NCI-H226 (cell line): ENCODE data around the gene RGS4.
A peak's percentile ranks its signal among the peaks of the same experiment; 100 is the strongest.

Experiments used
- DNase-seq: peaks from one replicate; pipeline ENCODE4 v3.0.0-alpha.2; 2015

RGS4 gene

GRCh38 chr1:163069142-163069541 lies at the start of gene RGS4:
TSS of gene RGS4 (plus strand) at chr1:163069361. CDS start at chr1:163069485, 124 bp downstream.
- DNase-seq: peak; percentile 95

- no peak for DNase-seq
Measured at GRCh38 chr1:163022129-163022528, 47.0 kb upstream of the RGS4 start.

- no peak for DNase-seq
Measured at GRCh38 chr1:163027610-163028009, 41.6 kb upstream of the RGS4 start.

- no peak for DNase-seq
Measured at GRCh38 chr1:163029901-163030300, 39.3 kb upstream of the RGS4 start.

DNA sequence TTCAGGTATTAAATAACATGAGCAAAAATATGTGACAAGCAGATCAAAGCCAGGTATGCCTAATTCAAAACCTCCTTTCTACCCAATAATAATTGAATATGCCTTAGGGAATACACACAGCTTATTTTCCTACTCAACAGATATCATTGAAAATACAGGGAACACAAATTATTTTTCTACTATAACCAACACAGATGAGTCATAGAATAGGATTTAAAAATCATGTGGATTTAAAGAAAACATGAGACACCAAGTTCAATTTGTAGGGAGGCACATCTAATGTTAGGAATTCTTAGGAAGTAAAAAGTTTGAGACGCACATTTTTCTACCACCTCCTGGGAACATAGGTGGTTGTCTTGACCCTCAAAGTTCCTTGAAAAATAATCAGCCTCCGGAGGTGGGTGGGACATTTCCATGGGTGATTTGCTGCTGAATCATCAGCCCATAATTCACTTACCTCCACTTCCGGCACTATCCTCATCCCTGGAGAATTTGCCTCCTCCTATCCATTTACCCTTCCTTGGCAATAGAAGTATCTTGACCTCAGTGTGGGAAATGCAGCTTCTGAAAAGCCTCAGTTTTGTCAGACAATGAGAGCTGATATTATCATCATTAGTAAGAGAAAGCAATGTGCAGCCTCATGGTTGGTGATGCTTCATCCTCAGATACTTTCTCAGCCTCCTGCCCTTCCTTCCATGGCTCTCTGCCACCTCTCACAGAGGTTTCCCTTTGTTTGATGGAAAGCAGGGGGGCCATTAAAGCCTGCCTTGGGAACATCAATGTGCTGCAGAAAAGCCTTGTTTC lies 33.5 kb upstream of the RGS4 start:
- DNase-seq: peak; percentile 99

- peak; percentile 87 for DNase-seq
Measured at GRCh38 chr1:163036671-163037070, 32.5 kb upstream of the RGS4 start.

DNA sequence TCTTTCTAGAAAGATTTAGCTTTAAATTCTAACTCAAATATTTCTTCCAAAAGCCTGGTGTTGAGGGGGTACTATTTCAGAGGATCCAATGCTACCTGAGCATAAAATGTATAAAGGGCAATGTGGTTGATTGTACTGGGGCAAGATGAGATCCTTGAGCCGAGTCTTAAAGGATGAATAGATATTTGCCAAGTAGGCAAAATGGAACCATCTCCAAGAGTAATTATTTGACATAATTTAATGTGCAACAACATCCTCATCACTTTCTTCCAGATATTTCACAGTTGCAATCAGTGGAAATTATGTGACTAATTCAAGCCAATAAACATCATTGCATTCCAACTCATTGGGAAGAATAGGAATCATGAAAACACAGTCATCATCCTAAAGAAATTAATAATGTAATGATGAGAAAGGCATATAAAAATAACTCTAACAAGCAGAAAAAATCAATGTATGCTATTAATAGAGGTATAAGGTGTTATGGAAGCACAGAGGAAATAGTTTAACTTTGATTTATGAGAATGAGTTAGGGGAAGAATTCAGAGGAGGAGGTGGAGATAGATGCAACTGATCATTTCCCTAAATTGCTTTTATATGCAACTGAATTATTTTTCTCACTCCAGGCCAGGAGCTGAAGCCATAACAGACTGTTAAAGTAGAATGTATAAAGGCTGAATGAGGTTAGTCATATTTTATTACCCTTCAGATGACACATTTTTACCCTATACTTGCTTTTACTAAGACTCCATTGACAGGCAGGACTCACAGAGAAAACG lies 30.0 kb upstream of the RGS4 start:
- DNase-seq: no peak

DNA sequence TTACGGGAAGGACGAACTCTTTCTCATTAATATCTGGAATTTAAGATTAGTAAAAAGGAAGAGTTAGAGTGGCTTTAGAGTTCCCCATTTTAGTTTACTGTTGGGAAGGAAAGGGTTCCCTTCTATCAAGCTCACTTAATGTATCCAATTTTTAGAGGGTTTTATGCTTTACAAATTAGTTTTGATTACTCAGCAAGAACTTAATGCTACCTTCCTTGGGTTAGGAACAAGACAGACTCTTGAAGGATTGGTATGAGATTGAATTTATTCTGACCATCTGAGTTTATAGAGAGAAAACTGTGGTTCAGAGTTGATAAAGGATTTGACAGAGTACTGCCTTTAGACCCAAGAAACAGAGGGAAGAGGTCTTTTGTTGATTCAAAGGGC lies 29.5 kb upstream of the RGS4 start:
- no peak for DNase-seq

GRCh38 chr1:163046071-163046470 lies 23.1 kb upstream of the RGS4 start:
- no peak for DNase-seq

DNA sequence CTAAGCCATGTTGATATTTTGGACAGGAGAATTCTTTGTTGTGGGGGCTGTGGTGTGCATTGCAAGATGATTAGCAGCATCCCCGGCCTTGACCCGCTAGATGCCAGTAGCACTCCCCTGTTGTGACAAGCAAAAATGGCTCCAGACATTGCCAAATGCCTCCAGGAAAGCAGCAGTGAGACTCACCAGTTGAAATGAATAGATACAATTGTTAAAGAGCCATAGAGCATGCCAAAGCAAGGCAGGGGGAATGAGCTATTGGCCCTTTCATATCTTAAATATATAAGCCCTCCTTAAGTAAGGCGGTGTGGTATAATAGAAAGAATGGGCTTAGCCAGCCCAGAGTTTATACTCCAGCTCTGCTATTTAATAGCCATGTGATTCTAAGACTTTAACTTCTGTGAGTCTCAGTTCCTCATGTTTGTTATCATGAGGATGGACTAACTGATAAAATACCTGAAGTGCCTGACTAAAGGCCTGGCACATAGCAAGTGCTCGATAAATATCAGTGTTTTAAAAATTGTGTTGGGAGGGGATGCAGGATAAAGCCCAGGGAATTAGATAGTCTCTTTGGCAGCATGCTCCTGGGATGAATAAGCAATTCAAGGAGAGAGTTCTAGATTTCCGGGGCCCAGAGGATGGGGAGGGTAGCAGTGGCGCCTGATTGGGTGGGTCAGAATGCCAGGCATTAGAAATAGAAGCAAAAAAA lies 21.1 kb upstream of the RGS4 start:
- no peak for DNase-seq

DNA sequence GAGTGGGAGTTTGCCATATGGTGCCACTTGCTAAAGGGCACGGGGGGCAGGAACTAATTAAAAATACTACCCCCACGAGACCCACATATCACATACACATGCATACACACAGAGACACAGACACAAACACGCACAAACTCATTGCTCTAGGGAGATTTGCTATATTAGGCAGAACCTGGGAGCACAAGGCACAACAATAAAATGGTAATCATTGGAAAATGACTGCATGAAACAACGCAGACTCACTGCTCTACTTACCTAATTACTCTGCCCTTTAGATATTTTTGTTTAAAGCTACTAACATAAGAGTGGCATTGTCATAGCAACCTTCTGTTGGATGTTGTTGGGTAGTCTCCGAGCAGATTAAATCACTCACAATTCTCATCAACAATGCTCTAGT lies 20.3 kb upstream of the RGS4 start:
- no peak for DNase-seq

DNA sequence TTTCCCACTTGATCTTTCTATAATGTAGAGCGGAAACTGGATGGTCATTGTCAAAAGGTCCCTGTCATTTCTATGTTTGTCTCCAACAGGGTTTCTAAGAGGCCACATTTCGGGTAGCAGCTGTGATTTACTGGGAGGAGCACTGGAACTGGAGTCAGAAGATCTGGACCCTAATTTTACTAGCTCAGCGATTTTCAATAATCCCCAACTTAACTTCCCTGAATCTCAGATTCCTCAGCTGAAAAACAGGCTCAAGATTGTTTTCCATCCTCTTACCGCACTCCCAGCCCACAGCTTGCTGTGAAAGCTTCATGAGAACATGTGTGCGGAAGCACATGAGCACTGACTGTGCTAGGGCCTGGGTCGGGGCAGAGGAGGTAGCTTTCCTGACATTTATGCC lies 19.9 kb upstream of the RGS4 start:
- no peak for DNase-seq

- DNase-seq: no peak
Measured at GRCh38 chr1:163050496-163050895, 18.7 kb upstream of the RGS4 start.

GRCh38 chr1:163054181-163054591 lies 15.0 kb upstream of the RGS4 start:
- no peak for DNase-seq

DNA sequence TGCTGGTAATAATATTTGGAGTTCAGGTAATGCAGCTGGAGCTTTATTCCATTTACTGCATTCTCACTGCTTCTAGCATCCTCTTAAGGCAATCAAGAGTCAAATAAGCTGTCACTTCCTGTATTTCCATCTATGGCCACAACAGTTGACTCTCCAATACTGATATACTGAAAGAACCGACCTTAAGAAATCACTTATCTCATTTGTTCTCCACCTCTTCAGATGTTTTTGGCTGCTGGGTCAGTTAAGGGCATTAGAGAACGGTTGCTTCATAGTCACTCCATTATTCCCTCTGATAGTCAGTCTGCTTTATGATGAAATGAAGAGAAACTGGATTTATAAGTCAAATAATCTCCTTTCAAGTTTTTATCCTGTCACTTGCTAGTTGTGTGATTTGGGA lies 14.2 kb upstream of the RGS4 start:
- DNase-seq: no peak

GRCh38 chr1:163055531-163055930 lies 13.6 kb upstream of the RGS4 start:
- no peak for DNase-seq

GRCh38 chr1:163056831-163057230 lies 12.3 kb upstream of the RGS4 start:
- DNase-seq: no peak

DNA sequence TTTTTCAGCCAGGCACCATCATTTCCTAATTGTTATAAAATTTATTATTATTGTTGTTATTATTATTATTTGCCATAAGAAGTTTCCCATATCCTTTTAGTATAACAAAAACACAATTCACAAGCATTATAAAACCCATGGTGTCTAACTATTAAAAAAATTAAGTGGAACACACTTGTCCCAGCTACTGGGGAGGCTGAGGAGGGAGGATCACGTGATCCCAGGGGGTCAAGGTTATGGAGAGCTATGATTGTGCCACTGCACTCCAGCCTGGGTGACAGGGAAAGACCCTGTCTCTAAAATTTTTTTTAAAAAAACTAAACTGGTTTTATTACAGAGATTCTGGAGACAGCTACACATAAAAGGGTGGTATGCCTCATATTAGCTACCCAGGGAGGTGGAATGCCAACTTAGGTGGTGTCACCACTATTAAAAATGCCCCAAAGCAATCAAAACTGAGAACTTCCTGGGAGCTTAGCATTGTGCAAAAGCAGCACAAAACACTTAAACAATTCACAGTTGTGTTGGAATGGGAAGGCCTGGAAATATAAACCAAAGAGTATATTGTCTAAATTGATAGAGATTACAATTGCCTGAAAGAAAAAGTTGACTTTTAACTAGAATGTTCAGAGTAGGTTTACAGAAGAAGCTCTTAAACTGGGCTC lies 8.7 kb upstream of the RGS4 start:
- no peak for DNase-seq

- no peak for DNase-seq
Measured at GRCh38 chr1:163063143-163063542, 6.0 kb upstream of the RGS4 start.

- no peak for DNase-seq
Measured at GRCh38 chr1:163063610-163064009, 5.6 kb upstream of the RGS4 start.

GRCh38 chr1:163066168-163066567 lies 3.0 kb upstream of the RGS4 start:
- DNase-seq: no peak

DNA sequence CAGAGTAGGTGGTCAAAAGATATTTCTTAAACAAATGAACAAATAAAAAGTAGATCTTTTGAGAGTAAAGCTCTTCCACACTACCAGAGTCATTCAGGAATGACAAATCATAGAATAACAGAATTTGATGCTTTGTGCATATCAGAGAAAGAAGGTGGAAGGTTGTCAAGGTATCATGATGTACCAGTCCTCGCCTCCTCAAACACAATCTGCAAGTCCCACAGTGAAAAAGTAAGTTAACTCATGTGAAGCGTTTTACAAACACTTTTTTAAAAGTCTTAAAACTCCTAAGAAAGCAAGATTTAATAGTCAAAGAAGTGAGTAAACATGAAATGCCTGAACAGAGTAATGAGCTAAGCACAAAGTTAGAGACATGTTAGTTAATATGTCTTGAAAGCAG lies 2.5 kb upstream of the RGS4 start:
- no peak for DNase-seq

DNA sequence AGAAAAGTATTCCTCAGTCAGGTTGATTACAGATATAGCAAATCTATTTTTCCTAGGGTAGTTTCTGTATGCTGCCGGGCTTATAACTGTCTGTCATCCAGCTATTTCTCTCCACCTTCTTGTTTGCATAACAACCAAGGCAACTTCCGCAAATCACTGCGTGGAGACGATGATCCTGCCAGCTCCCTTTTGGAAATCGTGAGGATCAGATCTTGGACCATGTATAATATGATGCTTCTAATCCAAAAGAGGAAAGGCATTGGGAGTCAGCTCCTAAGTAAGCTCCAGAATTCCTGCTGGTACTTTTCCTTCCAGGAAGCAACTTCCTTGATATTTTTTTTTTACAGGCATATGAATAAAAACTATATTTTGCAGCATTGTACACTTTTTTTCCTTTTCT lies 445 bp upstream of the RGS4 start:
- DNase-seq: no peak
